Measurements from ENCODE around the gene ATP13A5.

ATP13A5 gene

GRCh38 chr3:193271101-193271840 lies 107.3 kb downstream of the ATP13A5 start:
- no peak overlapping the region for H3K4me3 ChIP-seq (ENCODE audit: low read depth, low read length)
- no peak for DNase-seq (ENCODE audit: low read depth)
- no peak for TF ChIP-seq CTCF (conservative IDR thresholded peaks at IDR 0.05; ENCODE audit: low read depth, low read length)

- TF ChIP-seq CTCF (conservative IDR thresholded peaks at IDR 0.05; ENCODE audit: low read depth, low read length), result no peak
- no peak overlapping the region for H3K4me3 ChIP-seq (ENCODE audit: low read depth, low read length)
- no peak for DNase-seq (ENCODE audit: low read depth)
These were observed 108.1 kb downstream of the ATP13A5 start for GRCh38 chr3:193270451-193270850.

GRCh38 chr3:193269343-193270028 lies 109.1 kb downstream of the ATP13A5 start:
- H3K4me3 ChIP-seq (ENCODE audit: low read depth, low read length), result no peak overlapping the region
- DNase-seq (ENCODE audit: low read depth), result no peak
- TF ChIP-seq CTCF (conservative IDR thresholded peaks at IDR 0.05; ENCODE audit: low read depth, low read length), result no peak

- no peak overlapping the region for H3K4me3 ChIP-seq (ENCODE audit: low read depth, low read length)
- no peak for DNase-seq (ENCODE audit: low read depth)
- no peak for TF ChIP-seq CTCF (conservative IDR thresholded peaks at IDR 0.05; ENCODE audit: low read depth, low read length)
These were observed 115.8 kb downstream of the ATP13A5 start for GRCh38 chr3:193262707-193263106.

- no peak overlapping the region for H3K4me3 ChIP-seq (ENCODE audit: low read depth, low read length)
- DNase-seq (ENCODE audit: low read depth), result no peak
- TF ChIP-seq CTCF (conservative IDR thresholded peaks at IDR 0.05; ENCODE audit: low read depth, low read length), result no peak
These were observed 116.6 kb downstream of the ATP13A5 start for GRCh38 chr3:193261970-193262369.

- DNase-seq (ENCODE audit: low read depth), result no peak
- no peak for TF ChIP-seq CTCF (conservative IDR thresholded peaks at IDR 0.05; ENCODE audit: low read depth, low read length)
- no peak overlapping the region for H3K4me3 ChIP-seq (ENCODE audit: low read depth, low read length)
These were observed 124.4 kb downstream of the ATP13A5 start for GRCh38 chr3:193253986-193254660.
